SU-DHL-6 (cell line): ENCODE results near the gene GRM8.

Experiments used
- H2AFZ ChIP-seq: fragments of 200-600 bp; sonication (generic); 2 replicates; pipeline ENCODE4 v1.6.1; 2014; ENCODE audit warnings: low read depth, mild to moderate bottlenecking, moderate library complexity, mixed read lengths, antibody characterized with exemption, low read length; ENCODE audit not compliant: severe bottlenecking
- H3F3A ChIP-seq: fragments of 200-600 bp; shearing (Covaris generic); 2 replicates; pipeline ENCODE4 v1.6.0; 2016; ENCODE audit warnings: antibody characterized with exemption, mild to moderate bottlenecking; ENCODE audit not compliant: insufficient read depth
- H3K27ac ChIP-seq: fragments of 200-600 bp; sonication (generic); 2 replicates; pipeline ENCODE4 v1.5.1; 2016; ENCODE audit warnings: low read depth, mild to moderate bottlenecking, low read length, moderate library complexity, mixed read lengths
- H3K27me3 ChIP-seq: fragments of 200-600 bp; sonication (generic), shearing (Covaris generic); 2 replicates; pipeline ENCODE4 v1.6.0; 2014; ENCODE audit warnings: mild to moderate bottlenecking, low read length
- H3K36me3 ChIP-seq: fragments of 200-600 bp; sonication (generic); 2 replicates; pipeline ENCODE4 v1.6.1; 2014; ENCODE audit warnings: mild to moderate bottlenecking, low read length, mixed read lengths
- H3K4me2 ChIP-seq: fragments of 300-600, 200-600 bp; shearing (Covaris generic), sonication (generic); 2 replicates; pipeline ENCODE4 v1.6.0; 2014; ENCODE audit warnings: low read length, low read depth, mild to moderate bottlenecking; ENCODE audit not compliant: poor library complexity, severe bottlenecking
- H3K4me3 ChIP-seq: fragments of 200-600 bp; sonication (generic); 2 replicates; pipeline ENCODE4 v1.5.1; 2014; ENCODE audit warnings: antibody characterized with exemption, low read length, mild to moderate bottlenecking, mixed read lengths; ENCODE audit not compliant: insufficient read depth, poor library complexity, severe bottlenecking
- H3K79me2 ChIP-seq: fragments of 200-600 bp; sonication (generic); 2 replicates; pipeline ENCODE4 v1.6.1; 2014; ENCODE audit warnings: mild to moderate bottlenecking, low read length, moderate library complexity; ENCODE audit not compliant: insufficient read depth
- H3K9ac ChIP-seq: fragments of 200-600 bp; sonication (generic); 2 replicates; pipeline ENCODE4 v1.7.0; 2014; ENCODE audit warnings: mild to moderate bottlenecking, low read length
- H3K9me2 ChIP-seq: fragments of 200-600 bp; sonication (generic); replicated peaks from 2 replicates; pipeline ENCODE4 v1.6.1; 2014; ENCODE audit warnings: low read length; ENCODE audit not compliant: insufficient read depth
- H3K9me3 ChIP-seq: fragments of 200-600 bp; sonication (generic); 2 replicates; pipeline ENCODE4 v1.6.1; 2014; ENCODE audit warnings: low read length, mixed read lengths; ENCODE audit not compliant: insufficient read depth
- H4K20me1 ChIP-seq: fragments of 200-600 bp; sonication (generic); 2 replicates; pipeline ENCODE4 v1.6.1; 2014; ENCODE audit warnings: low read depth, mild to moderate bottlenecking, antibody characterized with exemption, low read length, moderate library complexity, mixed read lengths
- CTCF ChIP-seq: fragments of 200-600 bp; sonication (generic); IDR thresholded peaks from one replicate; pipeline ENCODE4 v1.5.1; 2017; ENCODE audit warnings: antibody characterized with exemption, mild to moderate bottlenecking, low read length, moderate library complexity; ENCODE audit not compliant: insufficient read depth, poor library complexity, severe bottlenecking
- EZH2phosphoT487 ChIP-seq: fragments of 200-600 bp; sonication (generic), shearing (Covaris generic); conservative IDR thresholded peaks from 2 replicates; pipeline ENCODE4 v1.6.1; 2018; ENCODE audit warnings: mild to moderate bottlenecking, antibody characterized with exemption, low read length, moderate library complexity, mixed read lengths

Gene GRM8

DNA sequence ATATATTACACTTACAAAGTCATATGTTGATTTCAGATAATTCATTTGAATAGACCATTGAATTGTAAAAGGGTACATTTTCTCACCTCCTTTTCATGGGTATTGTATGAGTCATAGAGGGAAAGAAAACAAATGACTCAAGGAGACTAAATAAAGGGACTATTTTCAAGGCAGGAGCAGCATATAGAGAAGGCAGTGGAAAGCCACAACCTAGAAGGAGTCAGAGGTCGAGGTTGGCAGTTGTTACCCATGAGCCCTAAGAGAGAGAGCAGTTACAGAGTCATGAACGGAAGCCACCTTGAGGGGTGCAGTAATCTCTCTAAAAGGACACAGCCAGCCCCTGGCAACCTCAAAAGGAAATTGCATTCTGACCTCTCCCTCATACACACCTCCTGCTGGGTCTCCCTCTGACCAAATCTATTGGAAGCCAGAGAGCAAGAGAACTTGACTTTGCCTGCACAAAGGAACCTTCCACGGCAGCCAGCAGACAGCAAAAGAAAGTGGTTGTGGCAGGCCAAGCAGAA lies 137.9 kb downstream of the GRM8 start:
- Histone ChIP-seq H2AFZ (no peak overlapping the region), H3K79me2 (no peaks in the 10 kb centered on the region), H3K4me2 (no peak overlapping the region), H3F3A (no peaks in the 10 kb centered on the region), H3K4me3 (no peak overlapping the region), H3K27me3 (no peaks in the 10 kb centered on the region), H3K36me3 (no peaks in the 10 kb centered on the region), H3K9me3 (no peaks in the 10 kb centered on the region), H3K27ac (no peak overlapping the region), H3K9ac (no peak overlapping the region), H4K20me1 (no peaks in the 10 kb centered on the region), H3K9me2 (no peaks in the 10 kb centered on the region)
- no peak for TF ChIP-seq CTCF
- TF ChIP-seq EZH2phosphoT487 = no peak

GRCh38 chr7:127107601-127108007 lies 145.1 kb downstream of the GRM8 start:
- no peak overlapping the region for H3K4me3 ChIP-seq
- H3K27me3 ChIP-seq = no peaks in the 10 kb centered on the region
- H2AFZ ChIP-seq = no peak overlapping the region
- no peaks in the 10 kb centered on the region for H3F3A ChIP-seq
- no peak overlapping the region for H3K4me2 ChIP-seq
- H3K9me2 ChIP-seq = no peaks in the 10 kb centered on the region
- no peaks in the 10 kb centered on the region for H4K20me1 ChIP-seq
- H3K79me2 ChIP-seq = no peaks in the 10 kb centered on the region
- TF ChIP-seq CTCF (peak; percentile 39), EZH2phosphoT487 (no peak)
- H3K36me3 ChIP-seq = no peaks in the 10 kb centered on the region
- H3K9me3 ChIP-seq = no peaks in the 10 kb centered on the region
- H3K9ac ChIP-seq = no peak overlapping the region
- no peak overlapping the region for H3K27ac ChIP-seq

DNA sequence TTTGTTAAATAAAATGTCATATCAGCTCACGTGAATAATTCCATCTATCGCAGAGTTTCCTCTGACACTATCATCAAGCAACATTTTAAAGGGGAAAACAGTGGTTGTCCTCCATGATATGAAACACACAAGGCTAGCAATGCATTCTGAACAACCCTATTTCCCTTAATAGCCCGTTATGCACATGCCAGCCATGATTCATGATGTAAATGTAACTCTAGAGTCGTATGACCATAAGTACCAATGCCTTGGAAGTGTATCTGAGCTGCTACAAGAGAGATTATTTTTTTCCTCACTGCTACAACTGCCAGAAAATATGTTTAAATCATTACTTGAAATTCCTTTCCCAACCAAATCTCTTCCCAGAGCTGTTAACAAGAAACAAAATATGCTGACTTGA lies 159.4 kb downstream of the GRM8 start:
- Histone ChIP-seq H3F3A (no peaks in the 10 kb centered on the region), H3K9me2 (no peaks in the 10 kb centered on the region), H2AFZ (no peak overlapping the region), H3K9me3 (no peaks in the 10 kb centered on the region), H3K4me2 (no peak overlapping the region), H3K9ac (no peak overlapping the region), H4K20me1 (no peaks in the 10 kb centered on the region), H3K27me3 (no peaks in the 10 kb centered on the region), H3K4me3 (no peak overlapping the region), H3K27ac (no peak overlapping the region), H3K79me2 (no peaks in the 10 kb centered on the region), H3K36me3 (no peaks in the 10 kb centered on the region)
- TF ChIP-seq EZH2phosphoT487 (no peak), CTCF (no peak)

GRCh38 chr7:127091620-127092019 lies 161.1 kb downstream of the GRM8 start:
- Histone ChIP-seq H3F3A (no peaks in the 10 kb centered on the region), H3K27me3 (no peaks in the 10 kb centered on the region), H4K20me1 (no peaks in the 10 kb centered on the region), H3K4me3 (no peak overlapping the region), H2AFZ (no peak overlapping the region), H3K79me2 (no peaks in the 10 kb centered on the region), H3K4me2 (no peak overlapping the region), H3K36me3 (no peaks in the 10 kb centered on the region), H3K9ac (no peak overlapping the region), H3K9me3 (no peaks in the 10 kb centered on the region), H3K9me2 (no peaks in the 10 kb centered on the region), H3K27ac (no peak overlapping the region)
- TF ChIP-seq CTCF (no peak), EZH2phosphoT487 (no peak)
